Measurements from ENCODE around the gene SPDYE6. TPM values are rescaled to one million over a fixed set of nuclear protein-coding genes. Genes with fewer than 3 reads are reported as not detected.
"Not testable (repeated sequence)": the region's sequence is repeated elsewhere in the genome, so short reads cannot be mapped to it uniquely, and the experiment has no call there.

The SPDYE6 gene
- total RNA-seq, 1 experiment from 2014 or later = not detected

DNA sequence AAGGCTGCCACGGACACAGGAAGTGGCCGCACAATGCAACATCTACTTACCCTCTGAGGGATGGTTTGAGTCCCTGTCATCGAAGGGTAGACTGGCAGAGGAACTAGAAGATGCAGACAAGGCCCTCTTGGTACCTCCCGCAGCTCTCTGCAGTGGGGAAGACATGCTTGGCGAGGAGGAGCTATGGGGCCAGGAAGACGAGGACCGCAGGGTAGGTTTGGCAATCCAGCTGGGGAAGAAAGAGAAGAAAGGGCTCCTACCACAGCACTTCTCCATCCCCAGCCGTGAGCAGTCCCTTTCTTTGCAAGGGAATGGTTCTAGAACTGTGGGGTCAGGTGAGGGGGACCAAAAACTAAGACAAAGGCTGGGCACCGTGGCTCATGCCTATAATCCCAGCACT lies 26.9 kb downstream of the SPDYE6 start:
- BruUV-seq (replicated peaks); H3K4me3 Mint-ChIP-seq (ENCODE audit: unreplicated experiment); POLR2A ChIA-PET; H3K27ac Mint-ChIP-seq (ENCODE audit: low read depth, unreplicated experiment); H3K9me3 Mint-ChIP-seq (ENCODE audit: unreplicated experiment); H3K4me1 Mint-ChIP-seq (ENCODE audit: insufficient read depth, unreplicated experiment); H3K36me3 Mint-ChIP-seq (ENCODE audit: insufficient read depth, unreplicated experiment); CTCF ChIA-PET; DNase-seq (ENCODE audit: unreplicated experiment); intact Hi-C loops (cut with micrococcal nuclease): not testable (repeated sequence)
- H3K27me3 Mint-ChIP-seq (ENCODE audit: insufficient read depth, unreplicated experiment) = peaks cover 27% of the 10 kb centered on the region

DNA sequence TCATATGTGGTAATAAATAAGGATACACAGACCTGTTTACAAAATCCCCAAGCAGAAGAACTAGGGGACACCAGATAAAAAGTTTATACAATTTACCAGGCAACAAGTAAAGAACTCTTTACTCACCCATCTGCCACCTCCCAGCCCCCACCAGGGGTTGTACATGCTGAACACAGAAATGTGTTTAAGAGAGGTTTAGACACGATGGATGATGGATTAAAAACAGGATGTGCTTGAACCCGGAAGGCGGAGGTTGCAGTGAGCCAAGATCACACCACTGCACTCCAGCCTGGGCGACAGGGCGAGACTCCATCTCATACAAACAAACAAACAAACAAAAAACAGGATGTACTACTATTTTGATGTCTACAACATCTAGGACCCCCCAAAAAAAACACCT lies 27.4 kb downstream of the SPDYE6 start:
- DNase-seq (ENCODE audit: unreplicated experiment); BruUV-seq (replicated peaks); H3K27ac Mint-ChIP-seq (ENCODE audit: low read depth, unreplicated experiment); intact Hi-C loops (cut with micrococcal nuclease); CTCF ChIA-PET; H3K4me1 Mint-ChIP-seq (ENCODE audit: insufficient read depth, unreplicated experiment); H3K9me3 Mint-ChIP-seq (ENCODE audit: unreplicated experiment); POLR2A ChIA-PET; H3K4me3 Mint-ChIP-seq (ENCODE audit: unreplicated experiment); H3K36me3 Mint-ChIP-seq (ENCODE audit: insufficient read depth, unreplicated experiment): not testable (repeated sequence)
- peaks cover 27% of the 10 kb centered on the region for H3K27me3 Mint-ChIP-seq (ENCODE audit: insufficient read depth, unreplicated experiment)

DNA sequence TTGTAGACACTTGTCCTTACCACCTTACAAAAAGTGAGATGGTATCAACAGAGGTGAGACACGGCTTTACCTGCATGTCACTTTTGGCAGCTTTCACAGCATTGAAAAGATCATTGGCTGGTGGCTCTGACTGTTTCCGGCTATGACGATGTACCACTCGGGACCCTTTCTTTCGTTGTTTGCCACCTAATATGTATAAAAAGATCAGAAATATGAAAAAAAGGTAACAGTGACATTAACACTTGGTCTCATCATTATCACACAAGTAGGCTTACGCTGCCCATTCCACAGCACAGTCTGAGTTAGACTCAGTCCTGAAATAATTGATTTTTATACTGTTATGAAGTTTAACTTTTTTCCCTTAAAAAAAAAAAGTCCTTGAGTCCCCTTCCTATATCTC lies 29.1 kb downstream of the SPDYE6 start:
- ChIA-PET CTCF (interaction anchor here (0.6 kb wide), 1 partner anchor 144 kb away, joined by 4 read pairs; no protein-coding TSS in a partner anchor), POLR2A (interaction anchor here (0.6 kb wide), 1 partner anchor 1958 kb away, joined by 3 read pairs; no protein-coding TSS in a partner anchor)
- peaks cover 27% of the 10 kb centered on the region for H3K27me3 Mint-ChIP-seq (ENCODE audit: insufficient read depth, unreplicated experiment)
- intact Hi-C loops (cut with micrococcal nuclease); H3K27ac Mint-ChIP-seq (ENCODE audit: low read depth, unreplicated experiment); BruUV-seq (replicated peaks); H3K36me3 Mint-ChIP-seq (ENCODE audit: insufficient read depth, unreplicated experiment); DNase-seq (ENCODE audit: unreplicated experiment); H3K4me1 Mint-ChIP-seq (ENCODE audit: insufficient read depth, unreplicated experiment); H3K9me3 Mint-ChIP-seq (ENCODE audit: unreplicated experiment); H3K4me3 Mint-ChIP-seq (ENCODE audit: unreplicated experiment): not testable (repeated sequence)

DNA sequence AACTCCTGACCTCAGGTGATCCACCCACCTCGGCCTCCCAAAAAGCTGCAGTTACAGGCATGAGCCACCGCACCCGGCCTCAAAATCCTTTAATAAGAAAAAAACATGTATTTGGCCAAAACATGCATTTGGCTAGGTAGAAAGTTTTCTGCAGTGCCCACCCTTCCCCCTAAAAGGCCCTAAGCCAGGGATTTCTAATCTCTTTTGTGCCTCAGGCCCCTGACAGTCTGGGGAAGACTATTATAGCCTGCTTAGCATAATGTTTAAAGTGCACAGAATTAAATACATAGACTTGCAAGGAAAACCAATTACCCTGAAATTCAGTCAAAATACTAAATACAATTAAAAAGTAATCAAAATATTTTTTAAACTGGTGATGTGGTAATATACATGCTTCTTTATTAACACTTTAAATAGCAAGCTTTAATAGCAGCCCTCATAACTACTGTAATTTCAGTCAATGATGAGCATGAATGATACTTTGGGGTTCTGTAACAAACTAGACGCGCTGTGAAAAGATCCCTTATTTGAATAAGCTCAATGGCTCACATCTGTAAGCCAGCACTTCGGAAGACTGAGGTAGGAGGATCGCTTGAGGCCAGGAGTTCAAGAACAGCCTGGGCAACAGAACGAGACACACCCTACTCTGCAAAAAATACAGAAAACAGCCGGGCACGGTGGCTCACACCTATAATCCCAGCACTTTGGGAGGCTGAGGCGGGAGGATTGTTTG lies 29.9 kb downstream of the SPDYE6 start:
- CTCF ChIA-PET = no interaction called here
- intact Hi-C loops (cut with micrococcal nuclease) = no loop called here
- no TSS peak for BruUV-seq (replicated peaks)
- H3K36me3 Mint-ChIP-seq (ENCODE audit: insufficient read depth, unreplicated experiment) = no peaks in the 10 kb centered on the region
- peaks cover 27% of the 10 kb centered on the region for H3K27me3 Mint-ChIP-seq (ENCODE audit: insufficient read depth, unreplicated experiment)
- DNase-seq (ENCODE audit: unreplicated experiment) = no peak
- no peak overlapping the region for H3K27ac Mint-ChIP-seq (ENCODE audit: low read depth, unreplicated experiment)
- POLR2A ChIA-PET = interaction anchor here (0.7 kb wide), 1 partner anchor 39 kb away, joined by 3 read pairs; no protein-coding TSS in a partner anchor
- H3K4me1 Mint-ChIP-seq (ENCODE audit: insufficient read depth, unreplicated experiment) = peaks cover 6% of the 10 kb centered on the region
- no peak overlapping the region for H3K4me3 Mint-ChIP-seq (ENCODE audit: unreplicated experiment)
- TF ChIP-seq, protein P1, sequence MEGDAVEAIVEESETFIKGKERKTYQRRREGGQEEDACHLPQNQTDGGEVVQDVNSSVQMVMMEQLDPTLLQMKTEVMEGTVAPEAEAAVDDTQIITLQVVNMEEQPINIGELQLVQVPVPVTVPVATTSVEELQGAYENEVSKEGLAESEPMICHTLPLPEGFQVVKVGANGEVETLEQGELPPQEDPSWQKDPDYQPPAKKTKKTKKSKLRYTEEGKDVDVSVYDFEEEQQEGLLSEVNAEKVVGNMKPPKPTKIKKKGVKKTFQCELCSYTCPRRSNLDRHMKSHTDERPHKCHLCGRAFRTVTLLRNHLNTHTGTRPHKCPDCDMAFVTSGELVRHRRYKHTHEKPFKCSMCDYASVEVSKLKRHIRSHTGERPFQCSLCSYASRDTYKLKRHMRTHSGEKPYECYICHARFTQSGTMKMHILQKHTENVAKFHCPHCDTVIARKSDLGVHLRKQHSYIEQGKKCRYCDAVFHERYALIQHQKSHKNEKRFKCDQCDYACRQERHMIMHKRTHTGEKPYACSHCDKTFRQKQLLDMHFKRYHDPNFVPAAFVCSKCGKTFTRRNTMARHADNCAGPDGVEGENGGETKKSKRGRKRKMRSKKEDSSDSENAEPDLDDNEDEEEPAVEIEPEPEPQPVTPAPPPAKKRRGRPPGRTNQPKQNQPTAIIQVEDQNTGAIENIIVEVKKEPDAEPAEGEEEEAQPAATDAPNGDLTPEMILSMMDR (IDR thresholded peaks at IDR 0.05; ENCODE audit: unreplicated experiment) = no peak
- no peaks in the 10 kb centered on the region for H3K9me3 Mint-ChIP-seq (ENCODE audit: unreplicated experiment)

DNA sequence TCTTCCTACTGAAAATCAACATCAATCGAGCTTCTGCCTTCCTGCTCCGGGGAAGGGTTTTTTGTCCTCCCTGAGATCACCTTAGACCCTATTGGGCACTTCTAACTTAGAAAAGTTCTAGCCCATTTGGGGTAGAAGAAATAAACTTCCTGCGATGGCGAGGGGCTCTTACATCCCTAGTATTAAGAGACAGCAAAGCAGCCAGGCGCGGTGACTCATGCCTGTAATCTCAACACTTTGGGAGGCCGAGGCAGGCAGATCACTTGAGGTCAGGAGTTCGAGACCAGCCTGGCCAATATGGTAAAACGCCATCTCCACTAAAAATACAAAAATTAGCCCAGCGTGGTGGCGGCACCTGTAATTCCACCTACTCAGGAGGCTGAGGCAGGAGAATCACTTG lies 31.1 kb downstream of the SPDYE6 start:
- POLR2A ChIA-PET; intact Hi-C loops (cut with micrococcal nuclease); BruUV-seq (replicated peaks); CTCF ChIA-PET; DNase-seq (ENCODE audit: unreplicated experiment); H3K9me3 Mint-ChIP-seq (ENCODE audit: unreplicated experiment); H3K36me3 Mint-ChIP-seq (ENCODE audit: insufficient read depth, unreplicated experiment); H3K4me1 Mint-ChIP-seq (ENCODE audit: insufficient read depth, unreplicated experiment); H3K4me3 Mint-ChIP-seq (ENCODE audit: unreplicated experiment); H3K27ac Mint-ChIP-seq (ENCODE audit: low read depth, unreplicated experiment): not testable (repeated sequence)
- peaks cover 27% of the 10 kb centered on the region for H3K27me3 Mint-ChIP-seq (ENCODE audit: insufficient read depth, unreplicated experiment)

DNA sequence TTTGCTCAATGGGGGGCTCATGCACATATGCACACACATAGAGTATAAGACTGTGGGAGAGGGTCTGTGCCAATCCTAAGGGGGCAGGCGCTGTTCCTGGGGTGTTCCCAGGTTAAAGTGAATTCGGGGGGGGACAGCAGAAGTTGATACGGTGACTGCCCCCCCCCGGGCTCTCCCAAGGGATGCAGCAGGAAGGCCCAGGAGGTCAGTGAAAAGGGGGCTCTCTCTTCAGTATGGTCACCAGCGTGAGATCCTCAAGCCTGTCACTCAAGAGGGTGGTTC lies 32.4 kb downstream of the SPDYE6 start:
- H3K36me3 Mint-ChIP-seq (ENCODE audit: insufficient read depth, unreplicated experiment) = no peaks in the 10 kb centered on the region
- no peak overlapping the region for H3K4me3 Mint-ChIP-seq (ENCODE audit: unreplicated experiment)
- no peak overlapping the region for H3K27ac Mint-ChIP-seq (ENCODE audit: low read depth, unreplicated experiment)
- TF ChIP-seq, protein P1 (IDR thresholded peaks at IDR 0.05; ENCODE audit: unreplicated experiment) = no peak
- ChIA-PET CTCF (no interaction called here), POLR2A (no interaction called here)
- peaks cover 7% of the 10 kb centered on the region for H3K4me1 Mint-ChIP-seq (ENCODE audit: insufficient read depth, unreplicated experiment)
- no peak for DNase-seq (ENCODE audit: unreplicated experiment)
- H3K27me3 Mint-ChIP-seq (ENCODE audit: insufficient read depth, unreplicated experiment) = peaks cover 25% of the 10 kb centered on the region
- intact Hi-C loops (cut with micrococcal nuclease) = no loop called here
- no TSS peak for BruUV-seq (replicated peaks)
- no peaks in the 10 kb centered on the region for H3K9me3 Mint-ChIP-seq (ENCODE audit: unreplicated experiment)
